IPS-NIHi7 (cell line): ENCODE data around the gene INSIG1.

Experiments used
- DNase-seq: peaks from one replicate; pipeline ENCODE4 v3.0.0; 2012; ENCODE audit warnings: mixed read lengths; ENCODE audit errors: extremely low spot score

Gene INSIG1

DNA sequence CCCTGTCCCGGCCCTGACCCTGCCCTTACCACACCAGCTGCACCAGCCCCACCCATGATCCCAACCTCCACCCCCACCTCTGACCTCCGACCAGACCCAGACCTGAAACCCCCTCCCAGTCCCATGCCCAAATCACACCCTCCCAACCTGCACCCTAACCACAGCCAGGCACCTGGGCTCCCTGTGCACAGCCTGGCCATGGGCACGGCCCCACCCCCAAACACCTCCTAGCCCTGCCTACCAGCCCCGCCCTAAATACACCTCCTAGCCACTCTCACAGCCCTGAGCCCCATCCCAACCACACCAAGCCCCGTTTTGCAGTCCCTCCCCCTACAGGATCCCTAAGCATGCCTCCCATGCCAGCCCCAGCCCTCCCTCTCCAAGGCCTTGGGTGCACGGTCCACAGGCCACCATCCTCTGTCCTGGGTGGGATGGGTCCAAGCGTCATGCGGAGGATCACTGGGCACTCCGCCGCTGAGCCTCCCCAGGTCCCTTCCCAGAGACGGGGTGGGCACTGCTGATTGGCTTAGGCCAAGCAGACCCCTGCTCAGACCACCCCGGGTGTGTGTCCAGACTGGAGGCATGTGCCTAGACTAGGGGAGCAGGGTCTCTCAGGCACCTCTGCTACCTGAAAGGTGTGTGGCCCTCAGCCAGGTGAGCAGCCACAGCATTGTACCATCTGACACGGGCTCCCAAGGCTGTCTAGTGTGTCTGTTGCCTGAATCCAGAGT, 30.1 kb downstream of the INSIG1 start:
- DNase-seq, result no peak

DNA sequence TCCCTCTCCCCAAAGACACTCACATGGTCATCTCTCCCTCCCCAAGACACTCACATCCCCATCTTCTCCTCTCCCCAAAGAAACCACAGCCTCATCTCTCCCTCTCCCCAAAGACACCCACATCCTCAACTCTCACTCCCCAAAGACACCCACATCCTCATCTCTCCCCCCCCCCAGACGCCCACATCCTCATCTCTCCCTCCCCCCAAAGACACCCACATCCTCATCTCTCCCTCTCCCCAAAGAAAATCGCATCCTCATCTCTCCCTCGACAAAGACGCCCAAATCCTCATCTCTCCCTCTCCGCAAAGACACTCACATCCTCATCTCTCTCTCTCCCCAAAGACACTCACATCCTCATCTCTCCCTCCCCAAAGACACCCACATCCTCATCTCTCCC, 31.5 kb downstream of the INSIG1 start:
- DNase-seq, result no peak

DNA sequence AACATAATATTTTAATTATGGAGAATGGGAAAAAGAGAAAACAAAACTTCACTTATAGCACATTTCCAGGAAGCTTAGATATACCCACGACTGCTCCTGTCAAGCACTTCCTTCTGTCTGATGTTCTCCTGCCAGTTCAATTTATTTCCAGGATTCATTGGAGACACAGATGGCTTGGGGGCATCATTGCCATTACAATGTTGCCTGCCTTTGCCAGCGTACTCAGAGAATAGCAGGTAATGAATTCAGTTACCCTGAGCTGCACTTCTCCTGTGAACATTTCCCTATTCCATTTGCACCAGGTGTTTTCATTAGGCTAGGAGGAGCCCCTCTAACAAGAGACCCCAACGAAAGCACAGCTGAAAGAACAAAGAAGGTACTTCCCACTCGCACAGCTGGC, 33.7 kb downstream of the INSIG1 start:
- no peak for DNase-seq

DNA sequence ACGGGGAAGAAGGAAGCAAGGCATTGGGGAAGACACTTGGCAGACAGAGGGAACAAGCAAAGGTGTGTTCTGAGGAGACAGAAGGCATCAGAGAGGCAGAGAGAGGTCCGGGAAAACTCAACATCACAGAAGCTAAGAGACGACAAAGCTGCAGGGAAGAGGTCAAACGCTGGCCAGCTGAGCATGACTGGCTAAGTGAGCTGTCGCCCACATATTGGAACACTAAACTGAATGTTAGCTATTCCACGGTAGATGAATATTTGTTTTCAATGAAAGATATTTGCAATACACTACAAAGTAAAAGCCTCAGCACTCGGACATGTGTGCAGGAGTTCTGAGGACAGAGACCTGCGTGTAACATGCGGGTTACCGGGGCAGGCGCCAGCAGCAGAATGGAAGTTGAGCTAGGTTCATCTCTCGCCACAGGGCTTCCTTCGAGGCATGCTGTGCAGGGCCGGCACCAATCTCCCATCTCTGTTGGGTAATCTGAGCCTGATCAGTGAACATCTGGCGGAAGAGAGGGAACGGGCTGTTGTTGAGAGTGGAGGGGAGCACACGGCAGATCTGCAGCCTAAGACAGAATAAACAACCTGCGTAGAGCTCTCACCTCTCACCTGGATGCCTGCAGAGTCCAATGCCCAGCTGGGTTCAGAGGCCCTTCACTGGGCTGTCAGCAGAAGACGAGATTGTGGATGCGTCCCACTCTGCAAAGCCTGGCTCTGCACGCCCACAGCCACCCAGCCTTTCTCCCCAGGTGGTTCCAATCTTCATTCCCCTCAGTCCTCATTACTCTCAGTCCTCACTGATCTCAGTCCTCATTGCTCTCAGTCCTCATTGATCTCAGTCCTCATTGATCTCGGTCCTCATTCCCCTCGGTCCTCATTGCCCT, 35.9 kb downstream of the INSIG1 start:
- no peak for DNase-seq

DNA sequence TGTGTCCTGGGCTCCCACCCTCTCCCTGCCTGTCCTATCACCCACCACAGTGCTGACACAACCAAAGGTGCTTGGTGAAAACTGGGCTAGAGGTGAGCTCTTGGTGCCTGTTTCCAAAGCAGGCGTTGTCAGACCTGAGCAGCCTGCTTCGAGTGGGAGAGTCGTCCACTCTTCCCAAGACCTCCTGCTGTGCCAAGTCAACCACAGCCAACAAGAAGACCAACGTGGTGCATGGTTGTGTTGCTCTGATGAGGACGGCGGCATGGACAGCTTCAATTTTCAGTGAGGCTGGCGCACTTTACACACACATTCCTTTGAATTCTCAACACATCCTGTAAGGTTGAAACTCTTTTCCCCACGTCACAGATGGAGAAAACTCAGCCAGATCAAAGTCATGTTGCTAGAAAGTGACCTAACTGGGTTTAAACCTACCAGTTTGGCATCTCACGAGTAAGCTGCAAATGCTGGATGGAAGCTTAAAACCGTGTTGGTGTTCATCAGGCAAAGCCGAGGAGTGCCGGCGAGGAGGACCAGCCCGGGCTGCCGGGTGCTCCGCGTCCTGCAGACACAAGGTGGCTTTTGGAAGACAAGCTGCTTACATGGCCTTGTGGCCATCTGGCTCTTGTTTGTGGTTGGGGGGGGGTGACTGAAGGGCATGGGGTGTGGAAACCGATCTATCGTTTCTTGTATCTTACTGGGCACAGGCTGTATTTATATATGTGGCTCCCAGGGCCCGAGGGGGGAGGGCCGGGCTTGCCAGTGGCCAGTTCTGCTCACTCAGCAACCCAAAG, 39.3 kb downstream of the INSIG1 start:
- no peak for DNase-seq

DNA sequence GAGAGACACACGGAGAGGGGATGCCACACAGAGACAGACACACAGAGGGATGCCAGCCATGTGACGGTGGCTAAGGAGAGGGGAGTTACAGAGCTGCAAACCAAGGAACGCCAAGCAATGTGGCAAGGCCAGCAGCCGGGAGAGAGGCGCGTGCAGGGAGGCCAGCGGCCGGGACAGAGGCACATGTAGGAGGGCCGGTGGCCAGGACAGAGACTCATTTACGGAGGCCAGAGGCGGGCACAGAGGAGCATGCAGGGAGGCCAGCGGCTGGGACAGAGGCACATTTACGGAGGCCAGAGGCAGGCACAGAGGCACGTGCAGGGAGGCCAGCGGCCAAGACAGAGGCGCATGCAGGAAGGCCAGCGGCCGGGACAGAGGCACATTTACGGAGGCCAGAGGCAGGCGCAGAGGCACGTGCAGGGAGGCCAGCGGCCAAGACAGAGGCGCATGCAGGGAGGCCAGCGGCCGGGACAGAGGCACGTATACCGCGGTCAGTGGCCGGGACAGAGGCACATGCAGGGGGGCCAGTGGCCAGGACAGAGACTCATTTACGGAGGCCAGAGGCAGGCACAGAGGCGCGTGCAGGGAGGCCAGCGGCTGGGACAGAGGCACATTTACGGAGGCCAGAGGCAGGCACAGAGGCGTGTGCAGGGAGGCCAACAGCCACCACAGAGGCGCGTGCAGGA, 40.4 kb downstream of the INSIG1 start:
- DNase-seq, result no peak

DNA sequence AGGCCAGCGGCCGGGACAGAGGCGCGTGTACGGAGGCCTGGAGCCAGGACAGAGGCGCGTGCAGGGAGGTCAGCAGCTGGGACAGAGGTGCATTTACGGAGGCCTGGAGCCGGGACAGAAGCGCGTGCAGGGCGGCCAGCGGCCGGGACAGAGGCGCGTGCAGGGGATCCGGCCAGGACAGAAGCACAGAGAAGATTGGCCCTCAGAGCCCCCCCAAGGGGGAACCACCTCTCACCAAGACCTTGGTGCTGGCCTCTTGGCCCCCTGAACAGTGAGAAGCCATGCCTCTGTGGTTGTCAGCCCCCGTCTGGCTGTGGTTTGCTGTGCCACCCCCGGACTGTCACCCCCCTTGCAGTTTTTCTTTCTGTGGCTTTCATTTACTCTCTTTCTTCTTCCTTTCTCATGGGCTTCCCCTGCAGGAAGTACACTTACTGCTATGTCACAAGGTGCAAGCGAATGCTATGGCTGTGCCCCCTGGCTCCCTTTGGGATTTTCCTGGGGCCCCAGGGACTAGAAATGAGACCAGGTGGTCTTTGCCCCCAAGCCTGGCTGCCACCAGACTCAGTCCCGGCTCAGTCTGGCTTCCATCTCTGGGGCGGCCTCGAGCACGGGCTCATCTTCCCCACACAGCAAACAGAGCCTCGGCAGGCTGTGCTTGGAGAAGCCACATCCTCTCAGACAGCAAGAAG, 41.1 kb downstream of the INSIG1 start:
- no peak for DNase-seq

DNA sequence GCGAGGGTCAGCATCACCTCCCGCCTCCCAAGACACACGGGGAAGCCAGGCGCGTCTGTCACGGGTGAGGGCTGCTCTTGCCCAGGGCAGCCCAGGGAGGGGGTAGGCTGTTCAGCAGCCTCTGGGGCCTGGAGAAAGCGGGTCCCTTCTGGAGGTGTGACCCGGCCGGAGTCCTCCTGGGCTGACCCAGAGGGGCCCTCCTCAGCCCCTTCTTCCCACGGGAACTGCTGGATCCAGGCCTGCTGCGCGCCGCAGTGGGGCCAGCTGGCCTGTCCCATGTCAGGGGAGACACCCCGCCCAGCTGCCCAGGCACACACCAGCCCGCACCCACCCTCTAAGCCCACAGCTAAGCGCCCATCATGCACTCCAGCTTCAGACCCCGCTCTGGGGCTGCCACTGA, 41.8 kb downstream of the INSIG1 start:
- no peak for DNase-seq

DNA sequence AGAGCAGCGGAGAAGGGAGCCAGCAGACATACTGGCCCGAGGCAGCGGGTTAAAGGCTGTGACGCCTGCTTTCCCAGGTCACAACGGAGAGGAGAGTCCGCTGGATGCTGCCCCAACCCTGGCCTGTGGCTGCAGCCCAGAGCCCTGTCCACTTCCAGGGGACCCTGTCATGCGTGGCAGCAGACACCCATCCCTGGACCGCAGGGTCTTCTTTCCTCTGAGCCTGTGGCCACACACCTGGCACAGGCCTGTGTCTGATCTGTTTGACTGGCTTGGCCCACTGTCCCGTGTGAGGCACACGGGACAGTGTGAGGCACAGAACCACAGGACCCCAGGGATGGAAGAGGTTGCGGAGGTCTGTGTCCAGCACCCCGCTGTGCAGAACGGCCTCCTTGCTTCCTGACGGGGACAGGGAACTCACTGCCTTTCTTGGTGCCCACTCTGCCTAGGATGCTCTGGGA, 42.4 kb downstream of the INSIG1 start:
- no peak for DNase-seq

DNA sequence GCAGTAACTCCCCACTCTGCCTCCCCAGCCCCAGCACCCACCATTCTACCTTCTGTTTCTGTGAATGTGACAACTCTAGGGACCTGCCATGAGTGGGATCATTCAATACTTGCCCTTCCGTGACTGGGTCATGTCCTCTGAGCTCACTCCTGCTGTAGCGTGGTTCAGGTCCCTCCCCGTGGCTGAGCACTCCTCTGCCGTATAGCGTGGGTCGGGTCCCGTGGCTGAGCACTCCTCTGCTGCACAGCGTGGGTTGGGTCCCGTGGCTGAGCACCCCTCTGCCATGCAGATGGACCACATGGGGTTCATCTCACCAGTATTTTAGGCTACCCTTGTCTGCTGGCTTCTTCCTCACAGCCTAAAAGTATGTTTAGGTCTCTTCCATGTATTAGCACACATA, 43.0 kb downstream of the INSIG1 start:
- no peak for DNase-seq

DNA sequence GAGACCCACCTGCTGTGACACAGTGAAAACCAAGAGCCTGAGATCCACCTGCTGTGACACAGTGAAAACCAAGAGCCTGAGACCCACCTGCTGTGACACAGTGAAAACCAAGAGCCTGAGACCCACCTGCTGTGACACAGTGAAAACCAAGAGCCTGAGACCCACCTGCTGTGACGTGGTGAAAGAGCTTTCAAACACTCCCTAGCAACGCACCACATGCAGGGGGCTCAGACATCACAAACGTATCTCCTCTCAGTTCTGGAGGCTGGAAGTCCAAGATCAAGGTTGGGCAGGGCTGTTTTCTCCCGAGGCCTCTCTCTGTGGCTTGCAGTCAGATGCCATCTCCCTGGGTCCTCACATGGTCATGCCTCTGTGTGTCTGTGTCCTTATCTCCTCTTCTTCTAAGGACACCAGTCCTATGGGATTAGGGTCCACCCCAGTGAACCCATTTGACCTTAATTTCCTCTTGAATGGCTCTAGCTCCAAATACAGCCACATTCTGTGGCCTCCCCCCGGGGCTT, 43.8 kb downstream of the INSIG1 start:
- DNase-seq, result no peak

DNA sequence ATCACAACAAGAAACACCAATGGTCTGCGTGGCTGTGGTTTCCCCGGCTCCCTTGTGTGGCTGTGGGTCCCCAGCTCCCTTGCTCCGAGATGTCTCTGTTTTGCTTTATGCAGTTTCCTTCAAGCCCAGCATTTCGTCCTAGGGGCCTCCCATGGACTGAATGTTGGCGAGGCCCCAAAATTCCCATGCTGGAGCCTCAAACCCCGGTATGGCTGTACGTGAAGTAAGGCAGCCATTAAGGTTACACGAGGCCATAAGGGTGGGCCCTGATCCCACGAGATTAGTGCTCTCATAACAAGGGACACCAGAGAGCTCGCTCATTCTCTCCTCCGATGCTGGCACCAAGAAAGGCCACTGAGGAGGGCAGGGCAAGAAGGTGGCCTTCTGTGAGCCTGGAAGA, 44.6 kb downstream of the INSIG1 start:
- DNase-seq, result no peak

DNA sequence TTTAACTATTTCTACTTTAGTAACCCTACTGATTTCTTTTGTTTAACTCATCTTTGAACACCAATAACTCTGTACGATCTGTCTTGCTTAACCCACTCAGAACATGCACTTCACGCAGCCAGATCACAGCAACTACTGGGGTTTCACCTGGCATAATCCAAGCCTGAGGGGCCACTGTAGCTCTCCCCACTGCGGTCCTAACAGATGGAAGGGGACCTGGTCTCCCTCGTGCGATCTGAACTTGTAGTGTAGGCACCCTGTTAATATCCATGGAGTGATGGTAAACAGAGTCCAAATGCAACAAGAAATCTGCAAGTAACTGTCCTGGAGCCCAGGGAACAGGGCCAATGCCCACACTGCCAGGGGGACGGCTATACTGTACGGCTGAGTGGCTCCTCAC, 45.5 kb downstream of the INSIG1 start:
- no peak for DNase-seq

DNA sequence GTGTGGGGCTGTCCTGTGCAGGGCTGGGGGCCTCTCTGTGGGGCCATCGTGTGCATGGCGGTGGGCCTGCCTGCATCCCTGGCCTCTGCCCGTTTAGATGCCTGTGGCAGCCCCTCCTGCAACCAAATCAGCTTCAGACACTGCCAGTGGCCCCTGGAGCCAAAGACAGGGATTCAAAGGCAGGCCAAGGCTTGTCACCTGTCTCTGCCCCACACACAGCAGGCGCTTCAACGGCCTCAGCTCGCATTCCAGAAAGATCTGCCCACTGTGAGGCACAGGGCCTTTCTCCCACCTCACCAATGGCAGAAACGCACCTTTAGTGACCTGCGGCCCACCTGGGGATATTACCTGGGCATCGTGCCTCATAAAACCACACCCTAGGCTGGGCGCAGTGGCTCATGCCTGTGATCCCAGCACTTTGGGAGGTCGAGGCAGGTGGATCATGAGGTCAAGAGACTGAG, 46.0 kb downstream of the INSIG1 start:
- DNase-seq, result no peak

DNA sequence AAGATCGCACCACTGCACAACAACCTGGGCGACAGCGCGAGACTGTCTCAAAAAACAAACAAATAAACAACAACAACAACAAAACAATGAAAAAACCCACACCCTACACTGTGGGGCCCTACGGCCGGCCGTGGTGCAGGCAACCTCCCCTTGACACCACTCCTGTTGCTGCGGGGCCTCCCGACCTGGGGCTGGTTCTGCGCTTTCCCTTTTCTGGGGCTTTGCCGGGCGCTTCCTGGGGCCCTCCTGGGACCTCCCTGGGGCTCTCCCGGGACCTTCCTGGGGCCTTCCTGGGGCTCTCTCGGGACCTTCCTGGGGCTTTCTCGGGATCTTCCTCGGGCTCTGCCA, 46.6 kb downstream of the INSIG1 start:
- peak; percentile 56 for DNase-seq

DNA sequence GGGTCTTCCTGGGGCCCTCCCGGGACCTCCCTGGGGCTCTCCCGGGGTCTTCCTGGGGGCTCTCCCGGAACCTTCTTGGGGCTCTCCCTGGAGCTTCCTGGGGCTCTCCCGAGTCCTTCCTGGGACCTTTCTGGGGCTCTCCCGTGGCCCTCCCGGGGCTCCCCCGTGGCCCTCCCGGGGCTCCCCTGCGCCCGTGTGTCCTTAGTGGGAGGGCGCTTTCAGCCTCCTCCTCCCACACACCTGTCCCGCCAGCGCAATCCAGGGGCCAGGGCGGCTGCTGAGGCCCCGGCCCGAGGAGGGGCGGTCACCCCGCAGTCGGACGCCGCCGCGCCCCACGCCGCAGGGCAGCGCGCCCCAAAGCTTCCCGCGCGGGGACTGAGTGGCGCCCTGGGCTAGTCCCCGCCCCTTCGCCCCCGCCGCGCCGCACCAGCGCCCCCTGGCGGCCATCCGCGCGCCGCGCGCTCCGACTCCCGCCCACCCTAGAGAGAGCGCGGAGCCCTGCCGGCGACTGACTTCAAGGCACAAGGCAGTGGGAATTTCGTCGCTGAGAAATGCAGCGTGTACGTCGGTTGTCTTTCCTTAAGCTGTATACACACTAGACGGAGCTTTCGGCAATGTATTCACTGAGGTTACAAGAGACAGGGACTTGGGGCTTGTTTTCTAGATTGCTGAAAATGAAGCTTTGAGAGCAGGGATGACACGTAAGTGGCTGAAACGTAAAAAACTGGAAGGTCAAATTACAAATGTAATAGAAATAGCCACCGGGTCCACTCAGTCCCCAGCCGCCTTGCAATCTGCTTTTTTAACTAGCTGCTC, 47.1 kb downstream of the INSIG1 start:
- DNase-seq, result peak; percentile 90

DNA sequence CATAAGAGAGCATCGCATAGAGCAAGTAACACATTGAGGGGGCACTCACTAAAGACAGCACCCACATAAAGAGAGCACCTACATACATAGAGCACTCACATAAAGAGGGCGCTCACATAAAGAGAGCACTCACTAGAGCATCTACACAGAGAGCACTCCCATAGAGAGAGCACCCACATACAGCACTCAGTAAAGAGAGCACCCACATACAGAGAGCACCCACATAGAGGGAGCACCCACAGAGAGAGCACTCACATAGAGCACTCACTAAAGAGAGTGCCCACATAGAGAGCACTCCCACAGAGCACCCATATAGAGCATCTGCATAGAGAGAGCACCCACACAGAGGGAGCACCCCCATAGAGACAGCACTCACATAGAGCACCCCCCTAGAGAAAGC, 47.8 kb downstream of the INSIG1 start:
- no peak for DNase-seq

DNA sequence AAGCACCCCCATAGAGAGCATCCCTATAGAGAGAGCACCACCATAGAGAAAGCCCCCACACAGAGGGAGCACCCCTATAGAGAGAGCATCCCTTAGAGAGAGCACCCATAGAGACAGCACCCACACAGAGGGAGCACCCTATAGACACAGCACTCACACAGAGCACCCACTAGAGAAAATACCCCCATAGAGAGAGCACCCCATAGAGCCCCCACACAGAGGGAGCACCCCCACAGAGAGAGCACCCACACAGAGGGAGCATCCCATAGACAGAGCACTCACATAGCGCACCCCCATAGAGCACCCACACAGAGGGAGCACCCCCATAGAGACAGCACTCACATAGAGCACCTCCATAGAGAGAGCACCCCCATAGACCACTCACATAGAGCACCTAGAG, 48.6 kb downstream of the INSIG1 start:
- DNase-seq, result no peak

DNA sequence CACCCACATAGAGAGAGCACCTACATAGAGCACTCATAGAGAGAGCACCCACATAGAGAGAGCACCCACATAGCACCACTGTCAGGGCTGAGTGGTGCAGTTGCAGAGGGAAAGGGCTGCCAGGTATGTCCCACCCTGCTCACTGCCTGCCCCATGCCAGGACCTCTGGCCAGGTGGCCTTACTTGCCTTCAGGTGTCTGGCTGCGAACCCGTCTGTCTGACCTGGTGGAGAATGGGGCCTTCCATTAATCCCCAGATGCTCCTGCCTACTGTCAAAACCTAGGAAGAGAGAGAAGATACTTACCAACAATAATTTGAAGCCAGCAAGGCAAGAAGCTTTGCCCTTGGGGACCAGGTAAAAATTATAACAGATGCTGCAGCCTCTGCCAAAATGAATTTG, 51.1 kb downstream of the INSIG1 start:
- DNase-seq, result no peak
